GM12878 (cell line): ENCODE measurements around the gene HIVEP2. TPM values are rescaled to one million over a fixed set of nuclear protein-coding genes. Genes with fewer than 3 reads are reported as not detected.

Experiments
- ATF2 ChIP-seq: IDR thresholded peaks from 2 replicates; pipeline ENCODE4 v1.6.1; 2012; ENCODE audit warnings: low read length, inconsistent platforms
- BMI1 ChIP-seq: fragments of 450-650 bp; IDR thresholded peaks from 2 replicates; pipeline ENCODE4 v1.6.1; 2016; ENCODE audit warnings: mild to moderate bottlenecking, moderate library complexity, borderline replicate concordance
- CREB1 ChIP-seq: IDR thresholded peaks from 2 replicates; pipeline ENCODE4 v1.6.1; 2012; ENCODE audit warnings: low read depth, mild to moderate bottlenecking, inconsistent platforms
- CREM ChIP-seq: IDR thresholded peaks from 2 replicates; pipeline ENCODE4 v1.6.1; 2014; ENCODE audit warnings: antibody characterized with exemption, low read depth
- CUX1 ChIP-seq: IDR thresholded peaks from 2 replicates; pipeline ENCODE4 v1.6.1; 2012; ENCODE audit warnings: improper control_type of control experiment, low read depth, low read length; ENCODE audit not compliant: insufficient replicate concordance
- DPF2 ChIP-seq: fragments of 450-650 bp; IDR thresholded peaks from 2 replicates; pipeline ENCODE4 v1.6.1; 2017; ENCODE audit warnings: mild to moderate bottlenecking
- HCFC1 ChIP-seq: fragments of 150-350 bp; IDR thresholded peaks from 2 replicates; pipeline ENCODE4 v1.6.1; 2014; ENCODE audit warnings: low read length
- IKZF1 ChIP-seq: fragments of 450-650 bp; conservative IDR thresholded peaks from 2 replicates; pipeline ENCODE4 v1.6.1; 2017; ENCODE audit warnings: antibody characterized with exemption, mild to moderate bottlenecking
- IKZF2 ChIP-seq, 2 experiments: fragments of 450-650 bp; IDR thresholded peaks; 2 replicates each; pipeline ENCODE4 v1.6.1; 2017; ENCODE audit warnings: mild to moderate bottlenecking in 2 of 2, moderate library complexity in 2 of 2
- KAT2A ChIP-seq: conservative IDR thresholded peaks from 2 replicates; pipeline ENCODE4 v1.6.1; 2011; ENCODE audit warnings: low read depth, low read length; ENCODE audit not compliant: control insufficient read depth
- NR2F1 ChIP-seq: fragments of 450-650 bp; conservative IDR thresholded peaks from 2 replicates; pipeline ENCODE4 v1.6.1; 2017; ENCODE audit warnings: mild to moderate bottlenecking
- PBX3 ChIP-seq: IDR thresholded peaks from 2 replicates; pipeline ENCODE4 v1.6.1; 2011; ENCODE audit warnings: mild to moderate bottlenecking, low read depth, low read length, moderate library complexity; ENCODE audit not compliant: insufficient replicate concordance
- POLR2AphosphoS2 ChIP-seq: IDR thresholded peaks from 2 replicates; pipeline ENCODE4 v1.6.1; 2011; ENCODE audit warnings: low read depth, mild to moderate bottlenecking, low read length, improper control_type of control experiment, moderate library complexity
- RB1 ChIP-seq: fragments of 450-650 bp; formaldehyde crosslinking; IDR thresholded peaks from 2 replicates; pipeline ENCODE4 v1.6.1; 2017; ENCODE audit warnings: mild to moderate bottlenecking, borderline replicate concordance
- RELB ChIP-seq: fragments of 450-650 bp; IDR thresholded peaks from 2 replicates; pipeline ENCODE4 v1.6.1; 2017; ENCODE audit warnings: low read depth, mild to moderate bottlenecking, moderate library complexity
- SMARCA5 ChIP-seq: fragments of 450-650 bp; IDR thresholded peaks from 2 replicates; pipeline ENCODE4 v1.6.1; 2017; ENCODE audit warnings: mild to moderate bottlenecking
- SP1 ChIP-seq: IDR thresholded peaks from one replicate; pipeline ENCODE4 v1.6.1; 2011; ENCODE audit warnings: low read depth, low read length
- SPI1 ChIP-seq: IDR thresholded peaks from 2 replicates; pipeline ENCODE4 v1.6.1; 2011; ENCODE audit warnings: low read depth, mild to moderate bottlenecking, low read length, moderate library complexity, borderline replicate concordance; ENCODE audit not compliant: insufficient read depth
- TBL1XR1 ChIP-seq: IDR thresholded peaks from 2 replicates; pipeline ENCODE4 v1.6.1; 2012; ENCODE audit warnings: low read depth, low read length, improper control_type of control experiment
- USF2 ChIP-seq: IDR thresholded peaks from 2 replicates; pipeline ENCODE4 v1.6.1; 2011; ENCODE audit warnings: low read depth, low read length, improper control_type of control experiment, borderline replicate concordance
- polyA plus RNA-seq, 11 experiments: library from polyadenylated mRNA; depleted of rRNA in 4 of 11; unstranded in 6 of 11; stranded (reverse) in 5 of 11; fragments of >200 nt; fragmentation: Nextera tagmentation in 4 of 11; fragmentation: Illumina TruSeq in 1 of 11; extraction: Ambion mirVana in 4 of 11; extraction: Trizol in 1 of 11; gene quantifications; 1 replicate in 1 of 11; 2 replicates in 10 of 11; pipeline versions ENCODE4 v1.2.1 to v1.2.3, GENCODE V29; 2011 to 2016; ENCODE audit warnings: inconsistent platforms in 2 of 11, missing spikeins in 2 of 11, low read depth in 1 of 11
- total RNA-seq, 4 experiments: library from RNA; depleted of rRNA in 3 of 4; stranded (reverse); fragments of >200 nt in 3 of 4; fragmentation: Illumina TruSeq in 1 of 4; extraction: Trizol in 1 of 4; gene quantifications; 2 replicates each; pipeline versions ENCODE4 v1.2.1 to v1.2.3, GENCODE V29; 2013 to 2021

HIVEP2 gene
- total and polyA plus RNA-seq, 10 of the 15 experiments (the other 5 are each of a cell fraction or from before 2014, with no cell fraction given), result 1.2 to 15.7 (median 10.2) TPM

- peak; percentile 34; the same call in 1 of the 2 replicates for TF ChIP-seq ATF2
- no peak for TF ChIP-seq HCFC1
- no peak for TF ChIP-seq POLR2AphosphoS2
- TF ChIP-seq IKZF1, result peak; percentile 94
- no peak for TF ChIP-seq PBX3
- TF ChIP-seq SPI1, result peak; percentile 95
- no peak for TF ChIP-seq TBL1XR1
- peak; percentile 89 for TF ChIP-seq DPF2
- 0 out of 2 replicates have a peak, but pooled peaks have one; percentile 48 for TF ChIP-seq NR2F1
- peak; percentile 82 for TF ChIP-seq RELB
- peak; percentile 94 to 97 for TF ChIP-seq IKZF2 (IDR thresholded peaks at IDR 0.05)
- TF ChIP-seq RB1, result no peak
- no peak for TF ChIP-seq SP1
- no peak for TF ChIP-seq SMARCA5
- TF ChIP-seq CUX1, result no peak
- no peak for TF ChIP-seq CREB1
- 0 out of 2 replicates have a peak, but pooled peaks have one; percentile 35 for TF ChIP-seq CREM
- no peak for TF ChIP-seq USF2
- no peak for TF ChIP-seq KAT2A
- TF ChIP-seq BMI1, result 0 out of 2 replicates have a peak, but pooled peaks have one; percentile 40
Observed at GRCh38 chr6:142954844-142955243, 9.9 kb upstream of the HIVEP2 start (continued).
